Heart left ventricle (tissue), 16 donors: Measurements from ENCODE around the gene CNTROB. TPM values are rescaled to one million over a fixed set of nuclear protein-coding genes. Genes with fewer than 3 reads are reported as not detected.

Experiments
- ATAC-seq, 4 donors: fragments of 200-7000 bp; cut with Tn5 transposase; one replicate each; pipeline ENCODE4 v1.9.1; 2020 to 2022; ENCODE audit warnings: moderate library complexity in 4 of 4, mild to moderate bottlenecking in 3 of 4, moderate number of reproducible peaks in 1 of 4
- DNase-seq, 5 donors: peaks; one replicate each; pipeline ENCODE4 v3.0.0-alpha.2; 2020
- H3K27ac ChIP-seq, 12 donors: fragments of 200-600 bp; sonication (generic) in 4 of 12; one replicate each; pipeline versions ENCODE4 v1.5.0 to v1.8.0; 2016 to 2022; ENCODE audit warnings: mild to moderate bottlenecking in 2 of 12
- H3K27me3 ChIP-seq, 9 donors: fragments of 200-600 bp; sonication (generic) in 2 of 9; one replicate each; pipeline versions ENCODE4 v1.5.1 to v1.8.0; 2016 to 2022; ENCODE audit warnings: mild to moderate bottlenecking in 3 of 9
- H3K36me3 ChIP-seq, 9 donors: fragments of 200-600 bp; sonication (generic) in 2 of 9; one replicate each; pipeline versions ENCODE4 v1.5.0 to v1.8.0; 2018 to 2022; ENCODE audit warnings: mild to moderate bottlenecking in 2 of 9
- H3K4me1 ChIP-seq, 12 donors: fragments of 200-600 bp; sonication (generic) in 4 of 12; one replicate each; pipeline versions ENCODE4 v1.5.0 to v1.8.0; 2016 to 2022; ENCODE audit warnings: mild to moderate bottlenecking in 3 of 12
- H3K4me3 ChIP-seq, 12 donors: fragments of 200-600 bp; sonication (generic) in 4 of 12; one replicate each; pipeline versions ENCODE4 v1.5.0 to v1.8.0; 2017 to 2022; ENCODE audit warnings: mild to moderate bottlenecking in 9 of 12, moderate library complexity in 4 of 12
- H3K9me3 ChIP-seq, 12 donors: fragments of 200-600 bp; sonication (generic) in 4 of 12; one replicate each; pipeline versions ENCODE4 v1.5.0 to v1.8.0; 2016 to 2022; ENCODE audit warnings: mild to moderate bottlenecking in 1 of 12
- CTCF ChIP-seq, 12 donors: fragments of 200-600 bp; sonication (generic) in 4 of 12; IDR thresholded peaks; one replicate each; pipeline versions ENCODE4 v1.5.0 to v1.8.0; 2018 to 2022; ENCODE audit warnings: antibody characterized with exemption in 12 of 12, mild to moderate bottlenecking in 5 of 12
- POLR2A ChIP-seq, 2 donors: fragments of 450-650 bp; IDR thresholded peaks; one replicate each; pipeline ENCODE4 v1.6.1; 2017; ENCODE audit warnings: antibody characterized with exemption in 2 of 2, mild to moderate bottlenecking in 2 of 2, moderate library complexity in 2 of 2
- whole genome bisulfite sequencing, 4 donors: extraction: QIAGEN DNeasy Blood & Tissue Kit in 2 of 4; methylation state at CpG; one replicate each; pipeline versions ENCODE4 v1.1.5 to v1.1.7; 2013 to 2018; 5-methylcytosine and 5-hydroxymethylcytosine counted together
- intact Hi-C, 10 donors: fragments of 100-400 bp; cut with DNase I; formaldehyde crosslinking; loops; one replicate each; pipeline versions ENCODE4 v1.11.1 to v1.14.2; 2022
- polyA plus RNA-seq, 2 donors: library from polyadenylated mRNA; stranded (reverse); fragments of 200-250 nt; gene quantifications; one replicate each; pipeline ENCODE4 v1.2.3, GENCODE V29; 2013
- total RNA-seq, 9 donors: library from RNA; depleted of rRNA in 2 of 9; stranded (reverse); fragments of >200 nt in 2 of 9; fragmentation: NEBNext Ultra II Directional in 3 of 9; extraction: Animal tissue kit (Norgen Biotek cat#: 25700) in 3 of 9; gene quantifications; one replicate each; pipeline versions ENCODE4 v1.1.0 to v1.2.4, GENCODE V29; 2016 to 2023
- donor health status: ischemic (EF 13 %, LVEDD 7.1; RV severe dilation, severe dysfunction).
- donor health status: healthy with polysubstance abuse.
- donor health status: DM: no; HTN: yes; CAD: no.
- donor health status: DM: no; HTN: no; CAD: no.
- donor health status: ischemic (EF 25% LVEDD 6.9; RV normal size, moderate dysfunction).
- donor health status: ischemic (EF 25% LVEDD 5.7; RV mildly dilated, moderate dysfunction).
- donor health status: healthy.
- donor health status: DM: yes; HTN: yes; CAD: no.
- donor health status: ischemic (EF 35%, LVEDD 5.7; RV mildly dilated, moderate dysfunction).
- donor health status: nonischemic (EF 11% LVEDD 7.7; RV severe dilation, severe dysfunction).
- donor health status: DM: yes; HTN: yes; CAD: no.
- donor health status: PGD.
- donor health status: ischemic (EF 29% LVEDD 5.4; RV normal size, mild dysfunction).
- donor health status: nonischemic (EF 23%, LVEDD 6.1; RV moderate dilation, normal function).

The CNTROB gene
- total and polyA plus RNA-seq, 11 donors = 7.9 to 19.2 (median 11.2) TPM

GRCh38 chr17:7993972-7994589 is 62.1 kb downstream of the CNTROB start:
- WGBS, 4 donors = 65 to 71% (median 68%) methylated on average over 27 of the region's 27 CpGs
- peak overlapping the region in 10 of 12 donors; percentile 51 to 80 (median 73) for H3K27ac ChIP-seq
- no peaks in the 10 kb centered on the region for H3K36me3 ChIP-seq
- intact Hi-C loops = loop anchor here in 4 of 10 donors (5.0 to 10.0 kb wide), 4 partner anchors 51 to 252 kb away; partner anchors contain the start of genes CNTROB (in 1 of the 4) and TRAPPC1 (in 1 of the 4)
- no peaks in the 10 kb centered on the region for H3K9me3 ChIP-seq
- H3K27me3 ChIP-seq = no peaks in the 10 kb centered on the region
- ATAC-seq = peak in 1 of 4 donors; percentile 69
- peaks cover 0 to 22% (median 12%) of the 10 kb centered on the region in 12 donors for H3K4me1 ChIP-seq
- DNase-seq = peak in 2 of 5 donors; percentile 43 to 52
- no peak for TF ChIP-seq POLR2A (IDR thresholded peaks at IDR 0.05)
- no peak for TF ChIP-seq CTCF (IDR thresholded peaks at IDR 0.05)
- H3K4me3 ChIP-seq = no peak overlapping the region

DNA sequence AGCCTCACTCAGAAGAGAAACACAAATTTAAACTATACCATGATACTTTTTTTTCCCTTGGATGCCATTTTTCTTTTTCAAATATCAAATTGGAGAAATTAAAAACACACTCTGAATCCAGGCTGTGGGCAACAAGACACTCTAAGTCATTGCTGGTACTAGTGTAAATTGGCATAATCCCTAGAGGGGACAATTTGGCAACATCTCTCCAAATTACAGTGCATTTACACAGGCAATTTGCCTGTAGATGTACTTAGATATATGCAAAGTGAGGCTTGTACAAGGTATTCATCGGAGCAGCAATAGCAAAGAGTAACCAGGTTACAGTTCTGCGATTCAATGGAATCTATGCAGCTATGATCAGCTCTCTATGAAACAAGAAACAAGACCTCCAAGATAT is 63.7 kb downstream of the CNTROB start:
- ATAC-seq (no peak), DNase-seq (no peak)
- 96 to 100% (median 98%) methylated on average over 2 of the region's 2 CpGs for WGBS, 4 donors

DNA sequence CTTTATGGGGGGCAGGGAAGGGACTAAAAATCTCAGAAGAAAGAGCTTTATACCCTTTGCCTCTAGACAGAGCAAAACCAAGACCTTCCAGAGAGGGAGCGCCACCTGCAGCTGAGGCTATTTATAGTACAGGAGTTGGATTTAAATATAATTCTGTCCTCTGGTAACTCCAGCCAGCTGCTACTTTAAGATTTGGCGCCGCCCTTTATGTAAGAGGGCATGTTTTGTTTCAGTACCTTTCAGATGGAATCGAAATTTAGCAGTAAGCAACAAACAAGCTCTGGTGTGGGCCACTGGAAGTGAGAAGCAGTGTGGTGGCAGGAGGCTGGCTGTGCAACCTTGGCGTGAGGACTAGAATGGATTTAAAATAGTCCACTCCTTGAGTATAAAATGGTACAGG is 65.2 kb downstream of the CNTROB start:
- peak; percentile 81 to 91 (median 90) for ATAC-seq
- Histone ChIP-seq H3K9me3 (no peaks in the 10 kb centered on the region), H3K4me1 (peaks cover 0 to 17% (median 6%) of the 10 kb centered on the region in 12 donors), H3K4me3 (peak overlapping the region in 1 of 12 donors; percentile 7), H3K27ac (peak overlapping the region in 9 of 12 donors; percentile 14 to 74 (median 60)), H3K36me3 (no peaks in the 10 kb centered on the region), H3K27me3 (peaks cover 0 to 23% (median 7%) of the 10 kb centered on the region in 9 donors)
- peak in 4 of 5 donors; percentile 39 to 69 (median 48) for DNase-seq
- 7 to 12% (median 8%) methylated on average over 5 of the region's 5 CpGs for WGBS, 4 donors
- intact Hi-C loops = loop anchor here in 2 of 10 donors (10.0 kb wide), 1 partner anchor 48 kb away; no protein-coding TSS in a partner anchor
- no peak for TF ChIP-seq POLR2A (IDR thresholded peaks at IDR 0.05)
- TF ChIP-seq CTCF (IDR thresholded peaks at IDR 0.05) = peak; percentile 19 to 65 (median 34)

More for the DNA sequence above, 63.7 kb downstream of the CNTROB start:
- H3K36me3 ChIP-seq = no peaks in the 10 kb centered on the region
- H3K9me3 ChIP-seq = no peaks in the 10 kb centered on the region
- H3K27ac ChIP-seq = no peak overlapping the region
- peaks cover 0 to 10% (median 0%) of the 10 kb centered on the region in 9 donors for H3K27me3 ChIP-seq
- no peak overlapping the region for H3K4me3 ChIP-seq
- intact Hi-C loops = loop anchor here in 2 of 10 donors (10.0 kb wide), 1 partner anchor 49 kb away; no protein-coding TSS in a partner anchor
- TF ChIP-seq CTCF (IDR thresholded peaks at IDR 0.05) (no peak), POLR2A (IDR thresholded peaks at IDR 0.05) (no peak)
- peaks cover 0 to 17% (median 5%) of the 10 kb centered on the region in 12 donors for H3K4me1 ChIP-seq

Other genes starting within 250 kb of the CNTROB start
- 10 to 100 TPM; 10.0 to 44.6 (median 12.8) TPM for gene TP53, start 244.7 kb upstream of the CNTROB start, total RNA-seq
- 1 to 10 TPM; 6.8 to 9.0 TPM for gene TP53, start 244.7 kb upstream of the CNTROB start, polyA plus RNA-seq
- gene WRAP53, start 243.7 kb upstream of the CNTROB start, total RNA-seq = 1 to 10 TPM; 3.7 to 9.8 (median 4.8) TPM
- 10 to 100 TPM in 1 of 2 donors, 1 to 10 TPM in 1; 5.4 to 12.0 TPM for gene WRAP53, start 243.7 kb upstream of the CNTROB start, polyA plus RNA-seq
- gene EFNB3, start 227.0 kb upstream of the CNTROB start, total RNA-seq = 1 to 10 TPM in 1 of 9 donors, under 1 TPM in 8; 0.10 to 4.6 (median 0.36) TPM
- gene EFNB3, start 227.0 kb upstream of the CNTROB start, polyA plus RNA-seq = under 1 TPM; 0.15 to 0.43 TPM
- gene DNAH2, start 214.5 kb upstream of the CNTROB start, total RNA-seq = under 1 TPM in 5 of 9 donors, not detected in 4; 0.02 to 0.56 (median 0.05) TPM
- gene DNAH2, start 214.5 kb upstream of the CNTROB start, polyA plus RNA-seq = under 1 TPM; 0.04 TPM
- gene KDM6B, start 98.0 kb upstream of the CNTROB start, total RNA-seq = 10 to 100 TPM in 8 of 9 donors, 1 to 10 TPM in 1; 7.4 to 29.3 (median 24.8) TPM
- gene KDM6B, start 98.0 kb upstream of the CNTROB start, polyA plus RNA-seq = 10 to 100 TPM; 11.6 to 14.4 TPM
- 100 to 1,000 TPM in 1 of 9 donors, 10 to 100 TPM in 8; 16.7 to 130 (median 27.0) TPM for gene TMEM88, start 77.1 kb upstream of the CNTROB start, total RNA-seq
- gene TMEM88, start 77.1 kb upstream of the CNTROB start, polyA plus RNA-seq = 100 to 1,000 TPM in 1 of 2 donors, 10 to 100 TPM in 1; 97.7 to 112 TPM
- 100 to 1,000 TPM in 1 of 9 donors, 10 to 100 TPM in 8; 60.9 to 141 (median 72.4) TPM for gene NAA38, start 74.6 kb upstream of the CNTROB start, total RNA-seq
- 100 to 1,000 TPM in 1 of 2 donors, 10 to 100 TPM in 1; 75.2 to 179 TPM for gene NAA38, start 74.6 kb upstream of the CNTROB start, polyA plus RNA-seq
- gene CYB5D1, start 74.2 kb upstream of the CNTROB start, total RNA-seq = 10 to 100 TPM in 8 of 9 donors, 1 to 10 TPM in 1; 9.3 to 20.4 (median 16.6) TPM
- gene CYB5D1, start 74.2 kb upstream of the CNTROB start, polyA plus RNA-seq = 10 to 100 TPM; 11.7 to 15.5 TPM
- 10 to 100 TPM in 6 of 9 donors, 1 to 10 TPM in 3; 6.7 to 30.6 (median 13.6) TPM for gene CHD3, start 43.4 kb upstream of the CNTROB start, total RNA-seq
- 10 to 100 TPM; 17.5 to 17.9 TPM for gene CHD3, start 43.4 kb upstream of the CNTROB start, polyA plus RNA-seq
- gene RNF227, start 15.9 kb upstream of the CNTROB start, total RNA-seq = 1 to 10 TPM in 5 of 9 donors, under 1 TPM in 4; 0.51 to 4.9 (median 1.1) TPM
- under 1 TPM; 0.79 to 0.88 TPM for gene RNF227, start 15.9 kb upstream of the CNTROB start, polyA plus RNA-seq
- gene KCNAB3, start 2.4 kb upstream of the CNTROB start, total RNA-seq = 1 to 10 TPM in 2 of 9 donors, under 1 TPM in 5, not detected in 2; 0.19 to 1.7 (median 0.38) TPM
- gene KCNAB3, start 2.4 kb upstream of the CNTROB start, polyA plus RNA-seq = under 1 TPM; 0.22 to 0.88 TPM
- gene TRAPPC1, start 260 bp upstream of the CNTROB start, total RNA-seq = 100 to 1,000 TPM in 6 of 9 donors, 10 to 100 TPM in 3; 60.8 to 170 (median 125) TPM
- 100 to 1,000 TPM; 136 to 156 TPM for gene TRAPPC1, start 260 bp upstream of the CNTROB start, polyA plus RNA-seq
- not detected for gene GUCY2D, start 70.4 kb downstream of the CNTROB start, total RNA-seq
- gene GUCY2D, start 70.4 kb downstream of the CNTROB start, polyA plus RNA-seq = under 1 TPM in 1 of 2 donors, not detected in 1; 0.04 TPM
- gene ALOX15B, start 106.9 kb downstream of the CNTROB start, total RNA-seq = 1 to 10 TPM in 1 of 9 donors, under 1 TPM in 4, not detected in 4; 0.07 to 2.2 (median 0.18) TPM
- gene ALOX15B, start 106.9 kb downstream of the CNTROB start, polyA plus RNA-seq = 1 to 10 TPM in 1 of 2 donors, under 1 TPM in 1; 0.23 to 1.4 TPM
- gene ALOX12B, start 155.5 kb downstream of the CNTROB start, total RNA-seq = not detected
- gene ALOX12B, start 155.5 kb downstream of the CNTROB start, polyA plus RNA-seq = not detected
- gene ALOXE3, start 186.3 kb downstream of the CNTROB start, total RNA-seq = not detected
- gene ALOXE3, start 186.3 kb downstream of the CNTROB start, polyA plus RNA-seq = under 1 TPM in 1 of 2 donors, not detected in 1; 0.12 TPM
- gene HES7, start 191.9 kb downstream of the CNTROB start, total RNA-seq = under 1 TPM in 4 of 9 donors, not detected in 5; 0.17 to 0.76 (median 0.44) TPM
- gene HES7, start 191.9 kb downstream of the CNTROB start, polyA plus RNA-seq = under 1 TPM; 0.23 to 0.40 TPM
- 100 to 1,000 TPM in 3 of 9 donors, 10 to 100 TPM in 6; 40.2 to 132 (median 86.3) TPM for gene PER1, start 220.2 kb downstream of the CNTROB start, total RNA-seq
- 100 to 1,000 TPM in 1 of 2 donors, 10 to 100 TPM in 1; 96.2 to 164 TPM for gene PER1, start 220.2 kb downstream of the CNTROB start, polyA plus RNA-seq
- 10 to 100 TPM; 21.5 to 67.2 (median 51.1) TPM for gene VAMP2, start 230.7 kb downstream of the CNTROB start, total RNA-seq
- 10 to 100 TPM; 49.0 to 50.6 TPM for gene VAMP2, start 230.7 kb downstream of the CNTROB start, polyA plus RNA-seq
- 10 to 100 TPM in 3 of 9 donors, 1 to 10 TPM in 6; 5.3 to 16.4 (median 8.4) TPM for gene TMEM107, start 244.2 kb downstream of the CNTROB start, total RNA-seq
- gene TMEM107, start 244.2 kb downstream of the CNTROB start, polyA plus RNA-seq = 1 to 10 TPM; 3.8 to 8.9 TPM